ENCODE results near the gene TCP11L1. TPM values are rescaled to one million over a fixed set of nuclear protein-coding genes. Genes with fewer than 3 reads are reported as not detected.
"Not testable (repeated sequence)": the region's sequence is repeated elsewhere in the genome, so short reads cannot be mapped to it uniquely, and the experiment has no call there.

Gene TCP11L1
- total RNA-seq, 2 experiments from 2014 or later: 10.0 to 11.4 TPM

- peaks cover 12% of the 10 kb centered on the region for H3K27me3 Mint-ChIP-seq
- DNase-seq; H3K9me3 Mint-ChIP-seq; intact Hi-C loops (cut with micrococcal nuclease); H3K36me3 Mint-ChIP-seq; H3K4me1 Mint-ChIP-seq (ENCODE audit: low read depth); H3K27ac Mint-ChIP-seq; H3K4me3 Mint-ChIP-seq: not testable (repeated sequence)
- POLR2A ChIA-PET: interaction anchor here (0.6 kb wide), 1 partner anchor 161 kb away, joined by 3 read pairs; no protein-coding TSS in a partner anchor
- CTCF ChIA-PET: interaction anchor here (0.7 kb wide), 3 partner anchors 9 to 35 kb away, joined by 3 read pairs; partner anchors contain the start of gene TCP11L1
Observed at GRCh38 chr11:33029218-33029617, 10.2 kb upstream of the TCP11L1 start.

- POLR2A ChIA-PET: interaction anchor here (0.9 kb wide), 1 partner anchor 9 kb away, joined by 3 read pairs; no protein-coding TSS in a partner anchor
- intact Hi-C loops (cut with micrococcal nuclease): no loop called here
- Mint-ChIP-seq H3K27ac (no peak overlapping the region), H3K27me3 (peaks cover 16% of the 10 kb centered on the region), H3K9me3 (no peaks in the 10 kb centered on the region), H3K4me3 (no peak overlapping the region), H3K4me1 (ENCODE audit: low read depth) (no peaks in the 10 kb centered on the region), H3K36me3 (peaks cover 2% of the 10 kb centered on the region)
- no peak for DNase-seq
- CTCF ChIA-PET: no interaction called here
Observed at GRCh38 chr11:33033493-33033892, 5.9 kb upstream of the TCP11L1 start.

GRCh38 chr11:33035011-33035410 lies 4.4 kb upstream of the TCP11L1 start:
- CTCF ChIA-PET: no interaction called here
- intact Hi-C loops (cut with micrococcal nuclease): no loop called here

GRCh38 chr11:33040033-33040861 lies 875 bp downstream of the TCP11L1 start:
- peaks cover 3% of the 10 kb centered on the region for H3K36me3 Mint-ChIP-seq
- POLR2A ChIA-PET: interaction anchor here (0.7 to 3.1 kb wide), 7 partner anchors 19 to 457 kb away, joined by 3 to 18 read pairs (median 5); partner anchors contain the start of genes CSTF3, DEPDC7 and EIF3M
- peak overlapping the region; percentile 87 for H3K4me3 Mint-ChIP-seq
- intact Hi-C loops (cut with micrococcal nuclease): loop anchor here (1.0 to 10.0 kb wide), 8 partner anchors 23 to 1202 kb away; partner anchors contain the start of genes CSTF3, EIF3M, FBXO3 and QSER1
- no peaks in the 10 kb centered on the region for H3K9me3 Mint-ChIP-seq
- H3K27ac Mint-ChIP-seq: peak overlapping the region; percentile 86
- peak; percentile 65 for DNase-seq
- H3K4me1 Mint-ChIP-seq (ENCODE audit: low read depth): peaks cover 37% of the 10 kb centered on the region
- CTCF ChIA-PET: interaction anchor here (0.6 to 2.7 kb wide), 5 partner anchors 11 to 146 kb away, joined by 3 to 31 read pairs (median 5); no protein-coding TSS in a partner anchor
- peaks cover 5% of the 10 kb centered on the region for H3K27me3 Mint-ChIP-seq

More at GRCh38 chr11:33035011-33035410, 4.4 kb upstream of the TCP11L1 start:
- peaks cover 3% of the 10 kb centered on the region for H3K4me1 Mint-ChIP-seq (ENCODE audit: low read depth)
- no peaks in the 10 kb centered on the region for H3K9me3 Mint-ChIP-seq
- POLR2A ChIA-PET: no interaction called here
- peaks cover 16% of the 10 kb centered on the region for H3K27me3 Mint-ChIP-seq
- H3K4me3 Mint-ChIP-seq: no peak overlapping the region
- DNase-seq: no peak
- H3K27ac Mint-ChIP-seq: no peak overlapping the region
- H3K36me3 Mint-ChIP-seq: peaks cover 2% of the 10 kb centered on the region

GRCh38 chr11:33040862-33041453 lies 1.6 kb downstream of the TCP11L1 start:
- peaks cover 37% of the 10 kb centered on the region for H3K4me1 Mint-ChIP-seq (ENCODE audit: low read depth)
- H3K36me3 Mint-ChIP-seq: peaks cover 8% of the 10 kb centered on the region
- H3K4me3 Mint-ChIP-seq: no peak overlapping the region
- no peak for DNase-seq
- intact Hi-C loops (cut with micrococcal nuclease): loop anchor here (1.0 to 10.0 kb wide), 8 partner anchors 22 to 1201 kb away; partner anchors contain the start of genes CSTF3, EIF3M, FBXO3 and QSER1
- POLR2A ChIA-PET: interaction anchor here (2.3 to 3.1 kb wide), 3 partner anchors 22 to 29 kb away, joined by 13 to 18 read pairs (median 15); partner anchors contain the start of gene DEPDC7
- H3K9me3 Mint-ChIP-seq: no peaks in the 10 kb centered on the region
- CTCF ChIA-PET: interaction anchor here (1.4 kb wide), 1 partner anchor 25 kb away, joined by 5 read pairs; no protein-coding TSS in a partner anchor
- H3K27ac Mint-ChIP-seq: peak overlapping the region; percentile 86
- H3K27me3 Mint-ChIP-seq: peaks cover 4% of the 10 kb centered on the region

GRCh38 chr11:33043221-33043830 lies 4.0 kb downstream of the TCP11L1 start:
- Mint-ChIP-seq H3K27me3 (no peaks in the 10 kb centered on the region), H3K9me3 (no peaks in the 10 kb centered on the region), H3K4me3 (no peak overlapping the region), H3K4me1 (ENCODE audit: low read depth) (peaks cover 37% of the 10 kb centered on the region), H3K36me3 (peaks cover 25% of the 10 kb centered on the region), H3K27ac (no peak overlapping the region)
- no peak for DNase-seq
- CTCF ChIA-PET: interaction anchor here (0.6 to 2.2 kb wide), 8 partner anchors 14 to 762 kb away, joined by 3 to 11 read pairs (median 4); partner anchors contain the start of gene QSER1
- POLR2A ChIA-PET: interaction anchor here (0.6 to 2.1 kb wide), 9 partner anchors 17 to 214 kb away, joined by 3 to 10 read pairs (median 3); partner anchors contain the start of genes CSTF3 and HIPK3
- intact Hi-C loops (cut with micrococcal nuclease): loop anchor here (1.0 to 10.0 kb wide), 4 partner anchors 32 to 1199 kb away; partner anchors contain the start of genes CSTF3 and FBXO3

GRCh38 chr11:33044285-33044756 lies 4.9 kb downstream of the TCP11L1 start:
- Mint-ChIP-seq H3K4me3 (no peak overlapping the region), H3K36me3 (peaks cover 28% of the 10 kb centered on the region), H3K4me1 (ENCODE audit: low read depth) (peaks cover 34% of the 10 kb centered on the region), H3K9me3 (no peaks in the 10 kb centered on the region), H3K27me3 (no peaks in the 10 kb centered on the region), H3K27ac (no peak overlapping the region)
- no peak for DNase-seq
- ChIA-PET POLR2A (interaction anchor here (1.2 to 2.1 kb wide), 3 partner anchors 19 to 117 kb away, joined by 3 to 10 read pairs (median 4); partner anchors contain the start of gene CSTF3), CTCF (interaction anchor here (1.1 to 2.2 kb wide), 4 partner anchors 16 to 82 kb away, joined by 4 to 11 read pairs (median 8); no protein-coding TSS in a partner anchor)
- intact Hi-C loops (cut with micrococcal nuclease): loop anchor here (5.0 to 10.0 kb wide), 3 partner anchors 118 to 1198 kb away; partner anchors contain the start of genes CSTF3 and FBXO3

GRCh38 chr11:33045551-33046255 lies 6.3 kb downstream of the TCP11L1 start:
- H3K4me3 Mint-ChIP-seq: no peak overlapping the region
- no peak overlapping the region for H3K27ac Mint-ChIP-seq
- ChIA-PET POLR2A (no interaction called here), CTCF (interaction anchor here (3.2 kb wide), 1 partner anchor 20 kb away, joined by 9 read pairs; no protein-coding TSS in a partner anchor)
- H3K36me3 Mint-ChIP-seq: peaks cover 28% of the 10 kb centered on the region
- H3K4me1 Mint-ChIP-seq (ENCODE audit: low read depth): peaks cover 27% of the 10 kb centered on the region
- no peak for DNase-seq
- intact Hi-C loops (cut with micrococcal nuclease): loop anchor here (10.0 kb wide), 1 partner anchor 729 kb away; the partner anchor contains the start of gene FBXO3
- H3K27me3 Mint-ChIP-seq: no peaks in the 10 kb centered on the region
- no peaks in the 10 kb centered on the region for H3K9me3 Mint-ChIP-seq

GRCh38 chr11:33048701-33049100 lies 9.3 kb downstream of the TCP11L1 start:
- H3K4me1 Mint-ChIP-seq (ENCODE audit: low read depth); POLR2A ChIA-PET: not testable (repeated sequence)

GRCh38 chr11:33049565-33050408 lies 10.4 kb downstream of the TCP11L1 start:
- POLR2A ChIA-PET; H3K9me3 Mint-ChIP-seq; H3K27ac Mint-ChIP-seq; H3K27me3 Mint-ChIP-seq; H3K4me3 Mint-ChIP-seq; DNase-seq; H3K4me1 Mint-ChIP-seq (ENCODE audit: low read depth): not testable (repeated sequence)
- CTCF ChIA-PET: interaction anchor here (3.3 kb wide), 1 partner anchor 15 kb away, joined by 10 read pairs; no protein-coding TSS in a partner anchor
- intact Hi-C loops (cut with micrococcal nuclease): loop anchor here (10.0 kb wide), 1 partner anchor 725 kb away; the partner anchor contains the start of gene FBXO3
- H3K36me3 Mint-ChIP-seq: peaks cover 29% of the 10 kb centered on the region

More at GRCh38 chr11:33048701-33049100, 9.3 kb downstream of the TCP11L1 start:
- not testable (repeated sequence) for H3K27ac Mint-ChIP-seq, H3K27me3 Mint-ChIP-seq, DNase-seq, H3K9me3 Mint-ChIP-seq, H3K4me3 Mint-ChIP-seq
- intact Hi-C loops (cut with micrococcal nuclease): loop anchor here (10.0 kb wide), 1 partner anchor 726 kb away; the partner anchor contains the start of gene FBXO3
- peaks cover 28% of the 10 kb centered on the region for H3K36me3 Mint-ChIP-seq
- CTCF ChIA-PET: interaction anchor here (3.2 kb wide), 1 partner anchor 17 kb away, joined by 9 read pairs; no protein-coding TSS in a partner anchor

All from activated CD4-positive, alpha-beta memory T cell treated with anti-CD3 and anti-CD28 coated beads for 36 hours (primary cell).